Fibroblast of pulmonary artery (primary cell): ENCODE data around the gene CHPT1.

Experiments used
- DNase-seq: peaks from one replicate; pipeline ENCODE4 v3.0.0-alpha.2; 2010; ENCODE audit warnings: low read depth
- H3K4me3 ChIP-seq: replicated peaks from 2 replicates; pipeline ENCODE4 v1.5.1; 2011; ENCODE audit warnings: low read depth, mild to moderate bottlenecking, control low read depth, low read length, moderate library complexity
- CTCF ChIP-seq: IDR thresholded peaks from 2 replicates; pipeline ENCODE4 v1.5.1; 2011; ENCODE audit warnings: mild to moderate bottlenecking, control low read depth, low read length, inconsistent platforms; ENCODE audit errors: missing control alignments

Gene CHPT1

DNA sequence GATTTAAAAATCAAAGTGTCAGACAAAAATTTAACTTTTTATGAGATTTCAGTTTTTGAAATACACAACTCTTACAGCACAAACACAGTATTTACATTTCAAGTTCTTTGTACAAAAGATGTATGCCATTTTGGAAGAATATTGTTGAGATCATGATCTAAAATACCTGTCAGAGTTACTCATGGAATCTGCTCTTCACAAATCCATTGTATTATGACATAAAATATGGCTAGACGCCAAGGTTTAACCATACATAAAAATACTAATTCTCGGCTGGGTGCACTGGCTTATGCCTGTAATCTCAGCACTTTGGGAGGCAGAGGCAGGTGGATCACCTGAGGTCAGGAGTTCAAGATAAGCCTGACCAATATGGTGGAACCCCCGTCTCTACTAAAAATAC, 48.0 kb downstream of the CHPT1 start:
- peak; percentile 14 for DNase-seq
- TF ChIP-seq CTCF, result no peak
- no peak overlapping the region for H3K4me3 ChIP-seq

DNA sequence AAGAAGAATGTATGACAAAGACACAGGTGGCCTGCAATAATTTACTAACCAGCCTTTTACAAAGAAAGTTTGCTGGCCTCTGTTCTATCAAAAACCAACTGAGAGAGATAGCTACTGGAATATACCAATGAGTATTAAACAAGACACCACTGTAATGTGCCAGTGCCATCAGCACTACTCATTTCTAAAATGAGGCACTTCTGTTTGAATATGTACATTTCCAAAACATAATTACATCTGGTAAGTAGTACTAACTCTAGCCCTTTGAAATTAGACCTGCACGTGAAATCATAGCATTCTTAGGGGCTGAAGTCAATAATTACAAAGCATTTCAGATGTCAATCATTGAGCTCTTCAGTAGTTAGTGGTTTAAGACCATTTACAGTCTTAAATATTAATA, 48.8 kb downstream of the CHPT1 start:
- no peak for TF ChIP-seq CTCF
- no peak for DNase-seq
- H3K4me3 ChIP-seq, result no peak overlapping the region

DNA sequence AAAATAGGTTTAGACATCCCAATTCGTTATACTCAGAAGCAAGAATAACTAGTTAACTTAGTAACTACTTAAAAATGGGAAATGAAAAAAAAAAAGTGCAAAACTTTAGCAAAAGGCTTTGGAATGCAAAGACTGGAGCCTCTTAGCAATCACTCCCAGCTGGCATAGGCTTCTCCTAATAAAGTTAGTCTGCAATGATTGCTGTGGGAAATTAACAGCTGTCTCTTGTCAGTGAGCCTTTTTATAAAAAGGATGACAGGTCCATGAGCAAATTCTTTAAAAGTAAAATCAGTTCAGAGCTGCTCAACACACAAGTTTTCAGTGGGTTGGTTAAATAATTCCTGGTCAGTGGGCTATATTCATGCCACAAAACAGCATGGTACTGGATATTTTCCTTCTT, 49.2 kb downstream of the CHPT1 start:
- DNase-seq, result peak; percentile 6

GRCh38 chr12:101747697-101748096, 50.3 kb downstream of the CHPT1 start:
- no peak overlapping the region for H3K4me3 ChIP-seq
- DNase-seq, result no peak
- TF ChIP-seq CTCF, result no peak

More for the DNA sequence above, 49.2 kb downstream of the CHPT1 start:
- no peak for TF ChIP-seq CTCF
- H3K4me3 ChIP-seq, result no peak overlapping the region

DNA sequence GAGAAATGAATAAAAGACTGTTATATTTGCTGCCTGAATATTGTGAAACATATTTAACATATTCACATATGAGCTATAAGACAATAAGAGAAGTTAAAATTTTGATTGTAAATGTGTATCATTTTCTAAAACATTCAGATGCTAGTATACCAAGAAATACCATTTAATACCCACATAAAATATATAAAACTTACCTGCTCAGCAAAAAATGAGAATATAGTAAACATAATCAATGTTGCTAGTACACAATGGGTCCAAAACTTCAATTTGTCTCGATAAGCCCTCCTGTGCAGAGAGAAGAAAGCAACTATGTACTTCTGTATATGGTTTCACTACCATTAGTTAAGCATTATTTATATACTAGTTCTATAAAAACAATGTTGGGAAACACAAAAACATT, 51.5 kb downstream of the CHPT1 start:
- TF ChIP-seq CTCF, result no peak
- no peak overlapping the region for H3K4me3 ChIP-seq
- no peak for DNase-seq

DNA sequence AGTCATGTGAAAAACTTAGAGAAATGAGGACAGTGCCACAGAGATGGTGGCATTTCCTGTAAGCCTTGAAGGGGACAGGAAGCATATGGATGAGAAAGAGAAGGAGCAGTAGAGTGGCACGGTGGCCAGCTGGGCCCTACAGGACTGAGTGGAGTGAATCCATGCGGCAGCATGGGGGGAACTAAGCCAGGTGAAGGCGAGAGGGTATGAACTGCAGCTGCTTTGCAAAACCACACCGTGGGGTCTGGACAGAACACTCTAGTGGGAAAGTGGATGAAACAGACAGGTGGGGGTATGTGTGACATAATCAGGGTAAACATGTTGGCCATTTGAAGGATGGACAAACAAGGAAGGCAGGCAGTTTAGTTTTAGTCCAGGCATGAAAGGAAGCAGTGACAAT, 52.2 kb downstream of the CHPT1 start:
- H3K4me3 ChIP-seq, result no peak overlapping the region
- TF ChIP-seq CTCF, result no peak
- DNase-seq, result no peak

DNA sequence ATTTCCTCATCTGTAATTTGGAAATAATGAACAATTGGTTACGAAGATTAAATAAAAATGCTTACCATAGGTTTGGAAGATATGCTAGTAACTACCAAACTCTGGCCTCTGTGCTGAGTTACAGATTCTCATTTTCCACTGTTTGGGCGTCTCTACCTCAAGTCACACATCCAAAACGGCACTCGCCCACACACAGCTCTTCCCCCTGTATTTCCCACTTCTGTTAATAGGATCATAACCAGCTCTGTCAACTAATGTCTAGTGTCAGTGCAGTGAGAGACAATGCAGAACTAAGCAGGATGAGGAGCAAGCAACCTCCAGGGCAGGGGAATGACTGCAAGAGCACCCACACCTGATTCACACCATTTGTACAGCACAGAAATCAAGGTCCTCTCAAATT, 52.7 kb downstream of the CHPT1 start:
- TF ChIP-seq CTCF, result no peak
- no peak overlapping the region for H3K4me3 ChIP-seq
- DNase-seq, result no peak
